H1 (cell line): ENCODE measurements around the gene GBA2. TPM values are rescaled to one million over a fixed set of nuclear protein-coding genes. Genes with fewer than 3 reads are reported as not detected.

Source experiments
- CTCF ChIA-PET: fragments of 300-600 bp; sonication (Branson Sonifier 250); formaldehyde crosslinking; loops from one replicate; lab custom pipeline; 2021; ENCODE audit not compliant: partially characterized antibody; lab: Charles Lee
- POLR2A ChIA-PET: fragments of 300-600 bp; sonication (Branson Sonifier 250); formaldehyde crosslinking; loops from one replicate; lab custom pipeline; 2021; ENCODE audit warnings: inconsistent platforms; ENCODE audit not compliant: partially characterized antibody; lab: Charles Lee
- DNase-seq, 2 experiments: peaks; one replicate each; pipeline versions ENCODE4 v3.0.0 to v3.0.0-alpha.2; 2010 to 2022; ENCODE audit warnings: low spot score in 2 of 2, low read depth in 1 of 2, mixed read lengths in 1 of 2
- FAIRE-seq: peaks from 2 replicates; lab custom pipeline; 2011; peaks lifted over from hg19 to GRCh38; lab: Jason Lieb, UNC
- H2AFZ ChIP-seq: 2 replicates; pipeline ENCODE4 v1.8.1; 2012; ENCODE audit warnings: low read length, inconsistent platforms
- H2AK5ac ChIP-seq: 2 replicates; pipeline ENCODE4 v1.6.1; 2013; ENCODE audit warnings: low read depth, low read length
- H2BK120ac ChIP-seq: replicated peaks from 2 replicates; pipeline ENCODE3; 2013; ENCODE audit warnings: low read depth, low read length, inconsistent platforms
- H2BK12ac ChIP-seq: 2 replicates; pipeline ENCODE4 v1.6.1; 2013; ENCODE audit warnings: low read depth, low read length
- H2BK15ac ChIP-seq: 2 replicates; pipeline ENCODE4 v1.6.1; 2013; ENCODE audit warnings: low read length
- H2BK20ac ChIP-seq: 2 replicates; pipeline ENCODE4 v1.6.1; 2013; ENCODE audit warnings: low read length
- H2BK5ac ChIP-seq: 2 replicates; pipeline ENCODE4 v1.6.1; 2013; ENCODE audit warnings: low read depth, low read length
- H3K14ac ChIP-seq: 2 replicates; pipeline ENCODE4 v1.6.1; 2013; ENCODE audit warnings: inconsistent platforms; ENCODE audit not compliant: insufficient read length
- H3K18ac ChIP-seq: 2 replicates; pipeline ENCODE4 v1.6.1; 2013; ENCODE audit warnings: low read length; ENCODE audit errors: extremely low read depth
- H3K23ac ChIP-seq: 2 replicates; pipeline ENCODE4 v1.6.1; 2013; ENCODE audit warnings: inconsistent platforms; ENCODE audit not compliant: insufficient read length
- H3K23me2 ChIP-seq: 2 replicates; pipeline ENCODE4 v1.6.1; 2013; ENCODE audit warnings: low read depth, low read length
- H3K27ac ChIP-seq: 2 replicates; pipeline ENCODE4 v1.6.1; 2011; ENCODE audit warnings: low read depth, low read length, inconsistent platforms
- H3K27me3 ChIP-seq, 4 experiments: replicated peaks in 1 of 4; 1 replicate in 1 of 4; 2 replicates in 3 of 4; pipeline versions ENCODE4 v1.6.1 to v1.8.1; 2011 to 2013; ENCODE audit warnings: low read length in 3 of 4, mild to moderate bottlenecking in 3 of 4, inconsistent platforms in 2 of 4, mixed read lengths in 2 of 4, moderate library complexity in 1 of 4; ENCODE audit not compliant: control insufficient read depth in 3 of 4, insufficient read depth in 3 of 4; ENCODE audit errors: extremely low read depth in 1 of 4
- H3K36me3 ChIP-seq, 4 experiments: 2 replicates each; pipeline versions ENCODE4 v1.6.1 to v1.8.1; 2011 to 2013; ENCODE audit warnings: mild to moderate bottlenecking in 4 of 4, low read length in 3 of 4, moderate library complexity in 2 of 4, control low read depth in 1 of 4, inconsistent platforms in 1 of 4; ENCODE audit not compliant: insufficient read depth in 4 of 4, control insufficient read depth in 2 of 4
- H3K4ac ChIP-seq: replicated peaks from 2 replicates; pipeline ENCODE3; 2013; ENCODE audit warnings: low read length, low read depth, mixed read lengths, inconsistent platforms; ENCODE audit not compliant: insufficient read length
- H3K4me1 ChIP-seq, 4 experiments: replicated peaks in 1 of 4; 1 replicate in 1 of 4; 2 replicates in 3 of 4; pipeline versions ENCODE4 v1.6.1 to v1.8.1; 2011 to 2013; ENCODE audit warnings: low read length in 3 of 4, inconsistent platforms in 2 of 4, mixed read lengths in 1 of 4; ENCODE audit not compliant: insufficient read depth in 4 of 4, control insufficient read depth in 3 of 4
- H3K4me2 ChIP-seq, 2 experiments: 2 replicates each; pipeline versions ENCODE4 v1.6.1 to v1.8.1; 2011 to 2013; ENCODE audit warnings: low read depth in 2 of 2, low read length in 2 of 2, control low read depth in 1 of 2, inconsistent platforms in 1 of 2, mild to moderate bottlenecking in 1 of 2; ENCODE audit not compliant: insufficient read depth in 1 of 2
- H3K4me3 ChIP-seq, 4 experiments: fragments of 200-600, 300-600 bp in 1 of 4; sonication (generic), shearing (Covaris generic), sonication (Bioruptor Twin) in 1 of 4; 2 replicates each; pipeline versions ENCODE4 v1.5.1 to v1.8.1; 2011 to 2016; ENCODE audit warnings: low read length in 4 of 4, low read depth in 3 of 4, control low read depth in 2 of 4, inconsistent platforms in 2 of 4, mild to moderate bottlenecking in 2 of 4, mixed read lengths in 1 of 4, moderate library complexity in 1 of 4; ENCODE audit not compliant: insufficient read depth in 2 of 4; ENCODE audit errors: extremely low read depth in 1 of 4
- H3K56ac ChIP-seq: replicated peaks from 2 replicates; pipeline ENCODE3; 2013; ENCODE audit warnings: low read depth, mild to moderate bottlenecking, mixed read lengths, low read length, inconsistent platforms; ENCODE audit not compliant: insufficient read length
- H3K79me1 ChIP-seq: 2 replicates; pipeline ENCODE4 v1.6.1; 2013; ENCODE audit warnings: low read depth, low read length, control low read depth
- H3K79me2 ChIP-seq, 2 experiments: 2 replicates each; pipeline versions ENCODE4 v1.6.1 to v1.8.1; 2012 to 2013; ENCODE audit warnings: low read length in 2 of 2, mild to moderate bottlenecking in 2 of 2, inconsistent platforms in 1 of 2; ENCODE audit not compliant: insufficient read depth in 2 of 2, control insufficient read depth in 1 of 2
- H3K9ac ChIP-seq, 4 experiments: replicated peaks in 1 of 4; 1 replicate in 1 of 4; 2 replicates in 3 of 4; pipeline versions ENCODE4 v1.6.1 to v1.8.1; 2011 to 2013; ENCODE audit warnings: low read depth in 3 of 4, low read length in 3 of 4, control low read depth in 2 of 4, mild to moderate bottlenecking in 2 of 4, moderate library complexity in 2 of 4, inconsistent platforms in 1 of 4; ENCODE audit errors: extremely low read depth in 1 of 4
- H3K9me3 ChIP-seq, 2 experiments: 2 replicates each; pipeline versions ENCODE4 v1.6.1 to v1.8.1; 2012 to 2013; ENCODE audit warnings: mild to moderate bottlenecking in 2 of 2, moderate library complexity in 2 of 2, control low read depth in 1 of 2, inconsistent platforms in 1 of 2, low read depth in 1 of 2, low read length in 1 of 2, mixed read lengths in 1 of 2; ENCODE audit not compliant: insufficient read depth in 2 of 2
- H4K20me1 ChIP-seq, 2 experiments: replicated peaks in 1 of 2; 2 replicates each; pipeline versions ENCODE3 to v1.8.1; 2011 to 2013; ENCODE audit warnings: inconsistent platforms in 2 of 2, low read length in 2 of 2, mild to moderate bottlenecking in 1 of 2; ENCODE audit not compliant: insufficient read depth in 2 of 2, control insufficient read depth in 1 of 2
- H4K5ac ChIP-seq: 2 replicates; pipeline ENCODE4 v1.6.1; 2013; ENCODE audit warnings: low read length, low read depth, mixed read lengths, inconsistent platforms; ENCODE audit not compliant: insufficient read length
- H4K8ac ChIP-seq: 2 replicates; pipeline ENCODE4 v1.8.0; 2013; ENCODE audit warnings: mild to moderate bottlenecking, moderate library complexity, low read length, inconsistent platforms; ENCODE audit not compliant: insufficient read depth; ENCODE audit errors: extremely low read depth
- H4K91ac ChIP-seq: replicated peaks from 2 replicates; pipeline ENCODE3; 2013; ENCODE audit warnings: low read length, mixed read lengths, inconsistent platforms; ENCODE audit not compliant: insufficient read length
- ATF3 ChIP-seq: IDR thresholded peaks from 2 replicates; pipeline ENCODE4 v1.6.1; 2011; ENCODE audit warnings: low read depth, mild to moderate bottlenecking, low read length; ENCODE audit not compliant: insufficient read depth
- CBX5 ChIP-seq: fragments of 300-800, 300-1000 bp; sonication (generic); IDR thresholded peaks from 2 replicates; pipeline ENCODE4 v1.7.1; 2016; ENCODE audit warnings: antibody characterized with exemption, low read length, low read depth
- E2F6 ChIP-seq: IDR thresholded peaks from 2 replicates; pipeline ENCODE4 v1.6.1; 2012; ENCODE audit warnings: inconsistent platforms
- HDAC2 ChIP-seq, 2 experiments: fragments of 300-600 bp in 1 of 2; sonication (generic) in 1 of 2; IDR thresholded peaks; 2 replicates each; pipeline ENCODE4 v1.6.1; 2011 to 2012; ENCODE audit warnings: low read depth in 2 of 2, low read length in 2 of 2, mild to moderate bottlenecking in 2 of 2, moderate library complexity in 2 of 2, borderline replicate concordance in 1 of 2, inconsistent platforms in 1 of 2
- JUN ChIP-seq: IDR thresholded peaks from 2 replicates; pipeline ENCODE4 v1.6.1; 2011; ENCODE audit warnings: low read depth, mild to moderate bottlenecking, improper control_type of control experiment, low read length
- KDM5A ChIP-seq: fragments of 200-600 bp; IDR thresholded peaks from 2 replicates; pipeline ENCODE4 v1.7.1; 2012; ENCODE audit warnings: mild to moderate bottlenecking, low read length, inconsistent platforms, mixed read lengths
- RFX5 ChIP-seq: IDR thresholded peaks from 2 replicates; pipeline ENCODE4 v1.6.1; 2011; ENCODE audit warnings: low read depth, low read length, improper control_type of control experiment, borderline replicate concordance
- SAP30 ChIP-seq: fragments of 300-600 bp; sonication (generic); IDR thresholded peaks from 2 replicates; pipeline ENCODE4 v1.7.1; 2012; ENCODE audit warnings: low read length, moderate library complexity, mild to moderate bottlenecking, inconsistent platforms; ENCODE audit not compliant: insufficient read depth, insufficient replicate concordance
- SRF ChIP-seq: IDR thresholded peaks from 2 replicates; pipeline ENCODE4 v1.6.1; 2011; ENCODE audit warnings: mild to moderate bottlenecking, low read depth, low read length, moderate library complexity
- SUZ12 ChIP-seq: fragments of 200-600 bp; sonication (generic); IDR thresholded peaks from 2 replicates; pipeline ENCODE4 v1.6.1; 2012; ENCODE audit warnings: mild to moderate bottlenecking, inconsistent platforms, low read length, moderate library complexity, mixed read lengths
- TEAD4 ChIP-seq: IDR thresholded peaks from 2 replicates; pipeline ENCODE4 v1.6.1; 2012; ENCODE audit warnings: low read depth, low read length, inconsistent platforms, mixed read lengths
- polyA plus RNA-seq, 7 experiments: library from polyadenylated mRNA; depleted of rRNA in 3 of 7; stranded (reverse) in 5 of 7; unstranded in 2 of 7; fragments of >200 nt in 5 of 7; fragments of 200-250 nt in 2 of 7; gene quantifications; 1 replicate in 5 of 7; 2 replicates in 1 of 7; 4 replicates in 1 of 7; pipeline versions ENCODE4 v1.2.1 to v1.2.3, GENCODE V29; 2011 to 2013; ENCODE audit warnings: missing spikeins in 2 of 7, mixed read lengths in 2 of 7
- total RNA-seq: library from RNA; stranded (reverse); fragmentation: NEBNext Ultra II Directional; extraction: Animal tissue kit (Norgen Biotek cat#: 25700); gene quantifications from 2 replicates; pipeline ENCODE4 v1.2.1, GENCODE V29; 2021

The GBA2 gene
- total and polyA plus RNA-seq, 2 of the 8 experiments (the other 6 are each of a cell fraction or from before 2014, with no cell fraction given) = 64.2 to 71.9 TPM

- TF ChIP-seq RFX5 = no peak
Observed at GRCh38 chr9:35702696-35703095, 46.3 kb downstream of the GBA2 start (continued).

GRCh38 chr9:35700942-35701341 lies 48.1 kb downstream of the GBA2 start:
- no peak for DNase-seq
- no peak for TF ChIP-seq E2F6
- no peak for TF ChIP-seq ATF3
- TF ChIP-seq SAP30 = no peak
- TF ChIP-seq KDM5A = no peak
- no peak for TF ChIP-seq TEAD4
- no peak for TF ChIP-seq JUN
- no peak for TF ChIP-seq HDAC2 (IDR thresholded peaks at IDR 0.05; ENCODE audit: borderline replicate concordance in 1 of 2, low read depth in 2 of 2, low read length in 2 of 2)
- no peak for TF ChIP-seq SUZ12
- no peak for TF ChIP-seq CBX5
- TF ChIP-seq SRF = no peak

More at GRCh38 chr9:35700942-35701341, 48.1 kb downstream of the GBA2 start:
- Histone ChIP-seq H2BK20ac (no peak overlapping the region), H3K23ac (no peak overlapping the region), H3K4me1 (no peaks in the 10 kb centered on the region), H3K9ac (no peak overlapping the region), H3K4me3 (no peak overlapping the region), H3K27me3 (no peaks in the 10 kb centered on the region), H3K9me3 (no peaks in the 10 kb centered on the region), H2AFZ (no peak overlapping the region), H4K8ac (no peak overlapping the region), H4K5ac (no peak overlapping the region), H2AK5ac (no peak overlapping the region), H4K91ac (no peak overlapping the region), H2BK120ac (no peak overlapping the region), H3K36me3 (peaks cover 46 to 76% (median 74%) of the 10 kb centered on the region in 4 experiments), H4K20me1 (peaks cover 3 to 10% of the 10 kb centered on the region in 2 experiments), H2BK12ac (no peak overlapping the region), H3K23me2 (no peaks in the 10 kb centered on the region), H3K4ac (no peak overlapping the region), H3K56ac (no peak overlapping the region), H3K14ac (no peak overlapping the region), H2BK15ac (no peak overlapping the region), H2BK5ac (no peak overlapping the region), H3K79me2 (no peaks in the 10 kb centered on the region), H3K79me1 (no peaks in the 10 kb centered on the region), H3K4me2 (no peak overlapping the region), H3K27ac (no peak overlapping the region), H3K18ac (no peak overlapping the region)
- CTCF ChIA-PET = interaction anchor here (0.6 to 13.5 kb wide), 10 partner anchors 8 to 54 kb away, joined by 3 to 199 read pairs (median 3); no protein-coding TSS in a partner anchor
- no peak for FAIRE-seq
- POLR2A ChIA-PET = interaction anchor here (0.9 to 14.9 kb wide), 3 partner anchors 12 to 27 kb away, joined by 3 to 158 read pairs (median 4); partner anchors contain the start of genes CREB3 and TLN1
